K562 (cell line): ENCODE results near the gene ENOX2. TPM values are rescaled to one million over a fixed set of nuclear protein-coding genes. Genes with fewer than 3 reads are reported as not detected.

Experiments
- ATAC-seq: fragments of 200-7000 bp; cut with Tn5 transposase; 3 replicates; pipeline ENCODE4 v1.9.1; 2020; ENCODE audit warnings: moderate library complexity
- BruUV-seq: library from RNA; stranded (reverse); fragments of 400-500 nt; replicated peaks from 2 replicates; lab custom pipeline; 2021; lab: Mats Ljungman, UMichigan
- CTCF ChIA-PET: fragments of 300-600 bp; formaldehyde crosslinking; extraction: SDS; loops from one replicate; lab custom pipeline; 2021; ENCODE audit warnings: low intra/inter-chr PET ratio; lab: Yijun Ruan, JAX
- POLR2A ChIA-PET: fragments of 300-600, 350-650 bp; sonication (Branson Sonifier 250); formaldehyde crosslinking; extraction: SDS; loops from one replicate; lab custom pipeline; 2021; ENCODE audit warnings: antibody characterized with exemption, inconsistent platforms; lab: Yijun Ruan, JAX
- DNase-seq, 4 experiments: peaks; one replicate each; pipeline versions ENCODE4 v3.0.0 to v3.0.0-alpha.2; 2011 to 2018; ENCODE audit warnings: low spot score in 3 of 4, mixed read lengths in 3 of 4; ENCODE audit errors: extremely low read depth in 1 of 4
- FAIRE-seq: peaks from 2 replicates; lab custom pipeline; 2011; peaks lifted over from hg19 to GRCh38; lab: Jason Lieb, UNC
- H2AFZ ChIP-seq: 2 replicates; pipeline ENCODE4 v1.6.0; 2011; ENCODE audit warnings: low read depth, low read length, control low read depth, inconsistent platforms
- H3K27ac ChIP-seq: fragments of 200-600 bp; 3 replicates; pipeline ENCODE4 v1.8.0; 2011; ENCODE audit warnings: low read depth, mild to moderate bottlenecking, control low read depth, inconsistent platforms, low read length, moderate library complexity, mixed read lengths; ENCODE audit errors: extremely low read depth
- H3K27me3 ChIP-seq, 2 experiments: fragments of 300-600 bp in 1 of 2; 2 replicates in 1 of 2; 3 replicates in 1 of 2; pipeline versions ENCODE4 v1.6.0 to v1.8.0; 2011; ENCODE audit warnings: inconsistent platforms in 2 of 2, low read length in 2 of 2, mild to moderate bottlenecking in 1 of 2, mixed read lengths in 1 of 2, moderate library complexity in 1 of 2; ENCODE audit not compliant: control insufficient read depth in 2 of 2, insufficient read depth in 2 of 2
- H3K36me3 ChIP-seq: fragments of 300-600 bp; 3 replicates; pipeline ENCODE4 v1.8.0; 2011; ENCODE audit warnings: mild to moderate bottlenecking, low read length, inconsistent platforms; ENCODE audit not compliant: control insufficient read depth, insufficient read depth
- H3K4me1 ChIP-seq, 2 experiments: fragments of 200-600 bp in 1 of 2; replicated peaks in 1 of 2; 2 replicates in 1 of 2; 3 replicates in 1 of 2; pipeline versions ENCODE4 v1.5.1 to v1.8.0; 2011; ENCODE audit warnings: inconsistent platforms in 2 of 2, low read length in 2 of 2, mild to moderate bottlenecking in 1 of 2, mixed read lengths in 1 of 2, moderate library complexity in 1 of 2; ENCODE audit not compliant: control insufficient read depth in 2 of 2, insufficient read depth in 2 of 2
- H3K4me2 ChIP-seq: 2 replicates; pipeline ENCODE4 v1.6.1; 2011; ENCODE audit warnings: low read length, control low read depth, inconsistent platforms, mixed read lengths; ENCODE audit not compliant: insufficient read depth
- H3K4me3 ChIP-seq: fragments of 200-600 bp; sonication (generic), shearing (Covaris generic); 2 replicates; pipeline ENCODE4 v1.5.1; 2016; ENCODE audit warnings: control low read depth, inconsistent platforms
- H3K79me2 ChIP-seq: fragments of 200-600 bp; 3 replicates; pipeline ENCODE4 v1.8.0; 2011; ENCODE audit warnings: low read length, inconsistent platforms; ENCODE audit not compliant: control insufficient read depth, insufficient read depth
- H3K9ac ChIP-seq, 2 experiments: 2 replicates each; pipeline versions ENCODE4 v1.6.0 to v1.6.1; 2011; ENCODE audit warnings: low read depth in 2 of 2, low read length in 2 of 2, control low read depth in 1 of 2, inconsistent platforms in 1 of 2, mild to moderate bottlenecking in 1 of 2, mixed read lengths in 1 of 2; ENCODE audit not compliant: insufficient read depth in 1 of 2
- H3K9me1 ChIP-seq: one replicate; pipeline ENCODE4 v1.6.0; 2011; ENCODE audit warnings: inconsistent platforms, mild to moderate bottlenecking, low read length, moderate library complexity; ENCODE audit not compliant: control insufficient read depth, insufficient read depth
- H3K9me3 ChIP-seq: replicated peaks from 2 replicates; pipeline ENCODE4 v1.5.1; 2011; ENCODE audit warnings: low read depth, low read length, inconsistent platforms; ENCODE audit not compliant: control insufficient read depth, insufficient read depth
- H4K20me1 ChIP-seq: replicated peaks from 2 replicates; pipeline ENCODE4 v1.6.1; 2011; ENCODE audit warnings: low read length, inconsistent platforms, mixed read lengths; ENCODE audit not compliant: control insufficient read depth, insufficient read depth
- BACH1 ChIP-seq: fragments of 200-800 bp; sonication (Bioruptor generic); IDR thresholded peaks from 2 replicates; pipeline ENCODE4 v1.6.1; 2016; ENCODE audit warnings: missing genetic modification characterization, missing compliant biosample characterization
- CCNT2 ChIP-seq: IDR thresholded peaks from 2 replicates; pipeline ENCODE4 v1.6.1; 2011; ENCODE audit warnings: borderline replicate concordance, low read depth, mild to moderate bottlenecking, moderate library complexity, mixed read lengths, low read length; ENCODE audit not compliant: insufficient read length; ENCODE audit errors: extremely low read depth
- EGR1 ChIP-seq: fragments of 450-650 bp; conservative IDR thresholded peaks from 2 replicates; pipeline ENCODE4 v1.6.1; 2017; ENCODE audit warnings: mild to moderate bottlenecking
- HNRNPLL ChIP-seq: fragments of 200-400 bp; formaldehyde crosslinking; IDR thresholded peaks from 2 replicates; pipeline ENCODE4 v1.6.1; 2017; ENCODE audit warnings: low read length, low read depth, mild to moderate bottlenecking; ENCODE audit not compliant: poor library complexity, severe bottlenecking
- L3MBTL2 ChIP-seq: fragments of 450-650 bp; IDR thresholded peaks from 2 replicates; pipeline ENCODE4 v1.6.1; 2016; ENCODE audit warnings: mild to moderate bottlenecking, moderate library complexity
- OTX1 ChIP-seq: fragments of 450-650 bp; formaldehyde crosslinking; IDR thresholded peaks from 2 replicates; pipeline ENCODE4 v1.4.0; 2022; ENCODE audit warnings: mild to moderate bottlenecking
- PCBP1 ChIP-seq: fragments of 200-400 bp; formaldehyde crosslinking; IDR thresholded peaks from 2 replicates; pipeline ENCODE4 v1.6.1; 2018; ENCODE audit warnings: mild to moderate bottlenecking, low read depth, low read length; ENCODE audit not compliant: poor library complexity, severe bottlenecking
- SAFB2 ChIP-seq: fragments of 200-400 bp; formaldehyde crosslinking; IDR thresholded peaks from 2 replicates; pipeline ENCODE4 v1.6.1; 2018; ENCODE audit warnings: borderline replicate concordance, low read length, low read depth, moderate library complexity; ENCODE audit not compliant: severe bottlenecking
- TOE1 ChIP-seq, 2 experiments: fragments of 450-650 bp in 1 of 2; sonication (generic) in 1 of 2; formaldehyde crosslinking in 1 of 2; IDR thresholded peaks; 2 replicates each; pipeline versions ENCODE4 v1.7.1 to v1.8.0; 2016 to 2022; ENCODE audit warnings: borderline replicate concordance in 2 of 2, mild to moderate bottlenecking in 2 of 2, antibody characterized with exemption in 1 of 2, inconsistent platforms in 1 of 2, low read depth in 1 of 2, missing genetic modification reagents in 1 of 2, moderate library complexity in 1 of 2
- ZNF780A ChIP-seq: fragments of 250-450 bp; sonication (Bioruptor Pico); IDR thresholded peaks from 2 replicates; pipeline ENCODE4 v1.5.0; 2021; ENCODE audit warnings: mild to moderate bottlenecking
- WGBS: fragments of 100-300 bp; shearing (Covaris generic); methylation state at CpG from one replicate; pipeline ENCODE4 v1.1.6; 2016; ENCODE audit warnings: low coverage, mixed read lengths; ENCODE audit not compliant: insufficient coverage; ENCODE audit errors: missing lambda C conversion rate; 5-methylcytosine and 5-hydroxymethylcytosine counted together
- in situ Hi-C: fragments of 300-500 bp; cut with MboI; formaldehyde crosslinking; loops from 4 replicates; pipeline ENCODE4 v1.15.0; 2018; ENCODE audit warnings: inconsistent platforms, mixed read lengths
- intact Hi-C: fragments of 100-400 bp; cut with micrococcal nuclease; formaldehyde crosslinking; loops from 2 replicates; pipeline ENCODE4 v1.14.2; 2022
- polyA plus RNA-seq, 8 experiments: library from polyadenylated mRNA; depleted of rRNA in 4 of 8; stranded (reverse) in 5 of 8; unstranded in 3 of 8; fragments of >200 nt; fragmentation: Nextera tagmentation in 2 of 8; fragmentation: Illumina TruSeq in 1 of 8; extraction: Ambion mirVana in 2 of 8; extraction: Trizol in 1 of 8; gene quantifications; 2 replicates each; pipeline versions ENCODE4 v1.2.1 to v1.2.3, GENCODE V29; 2011 to 2014; ENCODE audit warnings: inconsistent platforms in 1 of 8, missing spikeins in 1 of 8
- total RNA-seq, 7 experiments: library from RNA; depleted of rRNA in 6 of 7; stranded (reverse); fragments of >200 nt in 6 of 7; fragmentation: Illumina TruSeq in 2 of 7; extraction: Trizol in 2 of 7; gene quantifications; 2 replicates each; pipeline versions ENCODE4 v1.2.1 to v1.2.3, GENCODE V29; 2011 to 2021; ENCODE audit warnings: low replicate concordance in 1 of 7
- TF ChIP-seq, protein P1 (sequence below): fragments of 250-450 bp; sonication (Bioruptor Pico); IDR thresholded peaks from 2 replicates; pipeline ENCODE4 v1.5.0; 2022; ENCODE audit warnings: mild to moderate bottlenecking

ENOX2 gene
- total and polyA plus RNA-seq, 9 of the 15 experiments (the other 6 are each of a cell fraction or from before 2014, with no cell fraction given) = 6.1 to 24.0 (median 13.8) TPM

DNA sequence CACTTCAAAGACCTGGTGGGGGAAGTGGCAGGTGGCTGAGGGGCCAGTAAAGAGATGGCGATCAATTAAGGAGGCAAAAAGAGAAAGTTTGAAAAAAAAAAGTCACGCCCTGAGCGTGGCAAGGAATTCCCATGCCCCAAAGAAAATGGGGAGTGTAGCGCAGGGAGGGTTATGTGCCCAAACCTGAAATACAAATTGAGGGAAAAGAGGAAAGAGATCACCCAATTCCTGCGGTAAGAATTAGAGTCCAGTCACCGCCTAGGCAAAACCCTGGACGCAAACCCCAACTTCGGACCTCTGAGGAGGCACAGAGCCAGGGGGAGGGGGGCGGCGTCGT lies 595 bp downstream of the ENOX2 start:
- no peaks in the 10 kb centered on the region for H4K20me1 ChIP-seq
- H3K9me1 ChIP-seq = no peaks in the 10 kb centered on the region
- H3K27ac ChIP-seq = peak overlapping the region; percentile 80
- no peaks in the 10 kb centered on the region for H3K27me3 ChIP-seq
- peak overlapping the region; percentile 84 to 96; a peak in 3 of 4 replicates for H3K9ac ChIP-seq
- BruUV-seq = no TSS peak
- H3K36me3 ChIP-seq = peaks cover 13% of the 10 kb centered on the region; the same call in 2 of the 3 replicates
- DNase-seq (no peak), ATAC-seq (no peak), FAIRE-seq (no peak)
- no peak for TF ChIP-seq SAFB2
- TF ChIP-seq TOE1 (IDR thresholded peaks at IDR 0.05; ENCODE audit: borderline replicate concordance) = 0 out of 2 replicates have a peak, but pooled peaks have one; percentile 4
- no peak for TF ChIP-seq TOE1 (CRISPR knock-in tag; IDR thresholded peaks at IDR 0.05; ENCODE audit: borderline replicate concordance, low read depth)
- H3K79me2 ChIP-seq = peaks cover 12% of the 10 kb centered on the region
- POLR2A ChIA-PET = interaction anchor here (0.8 kb wide), 1 partner anchor 1151 kb away, joined by 3 read pairs; no protein-coding TSS in a partner anchor
- no peaks in the 10 kb centered on the region for H3K9me3 ChIP-seq
- peaks cover 0 to 3% of the 10 kb centered on the region in 2 experiments; a peak in 1 of 5 replicates for H3K4me1 ChIP-seq
- intact Hi-C loops = loop anchor here (5.0 kb wide), 2 partner anchors 145 to 325 kb away; no protein-coding TSS in a partner anchor
- in situ Hi-C loops = no loop called here
- WGBS = 0% methylated on average over 3 of the region's 11 CpGs
- peak overlapping the region; percentile 88 for H2AFZ ChIP-seq
- H3K4me2 ChIP-seq = peak overlapping the region; percentile 84
- CTCF ChIA-PET = no interaction called here
- H3K4me3 ChIP-seq = peak overlapping the region; percentile 67

DNA sequence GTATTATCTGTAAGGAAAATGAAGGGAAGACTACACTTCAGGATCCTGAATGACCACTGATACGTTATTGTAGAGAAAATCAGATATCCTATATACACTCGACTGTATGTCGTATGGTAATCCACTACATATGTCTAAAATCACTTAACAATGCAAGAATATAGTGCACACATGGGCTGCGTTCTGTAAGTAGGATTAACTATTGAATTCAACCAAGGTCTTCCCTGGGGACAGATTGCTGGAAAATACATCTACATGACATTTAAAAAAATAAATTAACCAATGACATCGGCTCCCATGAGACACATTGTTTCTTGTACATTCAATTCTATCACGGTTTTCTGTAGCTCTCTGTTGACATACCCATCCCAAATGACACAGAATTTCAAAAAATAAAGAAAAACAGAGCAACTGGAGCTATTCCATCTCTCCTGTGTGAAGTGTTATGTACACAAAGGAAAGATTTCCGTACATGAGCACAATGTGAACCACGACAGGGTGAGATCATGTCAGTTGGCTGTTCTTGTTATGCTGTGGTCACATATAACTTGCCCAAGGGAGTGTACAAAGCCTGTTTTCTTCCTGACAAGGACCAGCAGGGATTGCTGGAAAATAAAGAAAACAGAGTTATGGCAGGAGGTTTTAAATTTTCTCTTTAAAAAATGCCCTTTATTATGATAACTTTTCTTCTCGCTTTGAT lies 6.1 kb downstream of the ENOX2 start:
- WGBS = 74% methylated on average over 9 of the region's 9 CpGs
- DNase-seq = no peak
- TF ChIP-seq PCBP1 (no peak), OTX1 (no peak), BACH1 (tag) (no peak), L3MBTL2 (no peak), HNRNPLL (no peak), CCNT2 (no peak), EGR1 (no peak), ZNF780A (CRISPR knock-in tag) (no peak)
- TF ChIP-seq, protein P1, sequence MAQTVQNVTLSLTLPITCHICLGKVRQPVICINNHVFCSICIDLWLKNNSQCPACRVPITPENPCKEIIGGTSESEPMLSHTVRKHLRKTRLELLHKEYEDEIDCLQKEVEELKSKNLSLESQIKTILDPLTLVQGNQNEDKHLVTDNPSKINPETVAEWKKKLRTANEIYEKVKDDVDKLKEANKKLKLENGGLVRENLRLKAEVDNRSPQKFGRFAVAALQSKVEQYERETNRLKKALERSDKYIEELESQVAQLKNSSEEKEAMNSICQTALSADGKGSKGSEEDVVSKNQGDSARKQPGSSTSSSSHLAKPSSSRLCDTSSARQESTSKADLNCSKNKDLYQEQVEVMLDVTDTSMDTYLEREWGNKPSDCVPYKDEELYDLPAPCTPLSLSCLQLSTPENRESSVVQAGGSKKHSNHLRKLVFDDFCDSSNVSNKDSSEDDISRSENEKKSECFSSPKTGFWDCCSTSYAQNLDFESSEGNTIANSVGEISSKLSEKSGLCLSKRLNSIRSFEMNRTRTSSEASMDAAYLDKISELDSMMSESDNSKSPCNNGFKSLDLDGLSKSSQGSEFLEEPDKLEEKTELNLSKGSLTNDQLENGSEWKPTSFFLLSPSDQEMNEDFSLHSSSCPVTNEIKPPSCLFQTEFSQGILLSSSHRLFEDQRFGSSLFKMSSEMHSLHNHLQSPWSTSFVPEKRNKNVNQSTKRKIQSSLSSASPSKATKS = no peak

More for the DNA sequence above, 6.1 kb downstream of the ENOX2 start:
- no peak overlapping the region for H3K4me2 ChIP-seq
- in situ Hi-C loops (no loop called here), intact Hi-C loops (no loop called here)
- no peak overlapping the region for H3K9ac ChIP-seq
- no peaks in the 10 kb centered on the region for H4K20me1 ChIP-seq
- H3K27me3 ChIP-seq = no peaks in the 10 kb centered on the region
- ChIA-PET CTCF (interaction anchor here (0.6 kb wide), 1 partner anchor 393 kb away, joined by 3 read pairs; no protein-coding TSS in a partner anchor), POLR2A (no interaction called here)
- no peak overlapping the region for H3K4me3 ChIP-seq
- peaks cover 0 to 12% of the 10 kb centered on the region in 2 experiments; a peak in 2 of 5 replicates for H3K4me1 ChIP-seq
- H3K9me3 ChIP-seq = no peaks in the 10 kb centered on the region
- H3K79me2 ChIP-seq = peaks cover 7% of the 10 kb centered on the region
- H3K9me1 ChIP-seq = no peaks in the 10 kb centered on the region
- ATAC-seq (no peak), FAIRE-seq (no peak)
- no peak overlapping the region for H3K27ac ChIP-seq
- no TSS peak for BruUV-seq
- no peak overlapping the region for H2AFZ ChIP-seq
- H3K36me3 ChIP-seq = peaks cover 13% of the 10 kb centered on the region; the same call in 2 of the 3 replicates
